ENCODE measurements around the gene GPR142.

Gene GPR142

DNA sequence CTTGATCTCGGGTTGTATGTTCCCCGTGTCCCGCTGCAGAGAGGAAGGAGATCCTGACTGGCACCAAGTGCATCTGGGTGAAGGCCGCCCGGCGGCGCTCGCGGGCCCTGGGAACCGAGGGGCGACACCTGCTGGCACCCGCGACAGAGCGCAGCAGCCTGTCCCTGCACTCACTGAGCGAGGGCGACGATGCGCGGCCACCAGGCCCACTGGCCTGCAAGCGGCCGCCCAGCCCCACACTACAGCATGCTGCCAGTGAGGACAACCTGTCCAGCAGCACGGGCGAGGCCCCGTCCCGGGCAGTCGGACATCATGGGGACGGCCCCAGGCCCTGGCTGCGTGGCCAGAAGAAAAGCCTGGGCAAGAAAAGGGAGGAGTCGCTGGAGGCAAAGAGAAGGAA is 13.2 kb upstream of the GPR142 start:
- TF ChIP-seq GATA2 (IDR thresholded peaks at IDR 0.05; ENCODE audit: low read depth, low read length) (no peak), GATA3 (IDR thresholded peaks at IDR 0.05; ENCODE audit: low read depth, low read length) (no peak)

DNA sequence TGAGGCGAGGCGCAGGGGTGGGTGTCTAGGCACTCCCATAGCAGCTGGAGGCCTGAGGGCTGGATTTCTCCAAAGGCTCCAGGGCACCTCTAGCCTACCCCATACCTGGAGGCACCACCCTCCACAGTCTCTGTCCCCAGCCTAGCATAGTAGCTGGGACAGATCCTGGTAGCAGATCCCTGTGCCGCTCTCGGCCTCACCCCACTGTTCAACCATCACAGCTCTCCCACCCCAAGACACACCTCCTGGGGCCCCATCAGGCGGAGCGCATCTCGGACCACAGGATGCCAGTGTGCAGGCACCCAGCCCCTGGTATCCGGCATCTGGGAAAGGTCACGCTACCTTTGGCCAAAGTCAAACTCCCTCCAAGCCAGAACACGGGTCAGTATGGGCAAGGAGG is 12.7 kb upstream of the GPR142 start:
- TF ChIP-seq GATA3 (IDR thresholded peaks at IDR 0.05; ENCODE audit: low read depth, low read length) (no peak), GATA2 (IDR thresholded peaks at IDR 0.05; ENCODE audit: low read depth, low read length) (no peak)

DNA sequence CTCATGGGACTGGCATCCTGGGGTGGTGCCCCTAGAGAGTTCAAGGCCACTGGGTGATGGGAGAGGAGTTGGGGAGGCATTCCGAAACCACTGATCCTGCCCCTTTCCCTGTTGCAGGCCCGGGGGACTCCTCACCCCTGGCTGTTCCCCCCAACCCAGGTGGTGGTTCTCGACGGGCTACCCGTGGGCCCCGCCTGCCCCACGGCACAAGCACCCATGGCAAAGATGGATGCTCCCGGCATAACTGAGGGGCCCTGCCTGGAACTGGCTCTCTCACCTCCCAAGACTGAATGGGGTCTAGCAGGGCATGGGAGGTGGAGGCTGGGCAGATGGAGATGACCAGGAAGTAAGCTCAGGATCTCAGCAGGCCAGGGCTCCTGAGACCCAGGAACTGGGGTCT is 12.2 kb upstream of the GPR142 start:
- TF ChIP-seq GATA3 (IDR thresholded peaks at IDR 0.05; ENCODE audit: low read depth, low read length) (no peak), GATA2 (IDR thresholded peaks at IDR 0.05; ENCODE audit: low read depth, low read length) (no peak)

GRCh38 chr17:74356646-74357465 is 10.4 kb upstream of the GPR142 start:
- TF ChIP-seq GATA2 (IDR thresholded peaks at IDR 0.05; ENCODE audit: low read depth, low read length) = no peak

DNA sequence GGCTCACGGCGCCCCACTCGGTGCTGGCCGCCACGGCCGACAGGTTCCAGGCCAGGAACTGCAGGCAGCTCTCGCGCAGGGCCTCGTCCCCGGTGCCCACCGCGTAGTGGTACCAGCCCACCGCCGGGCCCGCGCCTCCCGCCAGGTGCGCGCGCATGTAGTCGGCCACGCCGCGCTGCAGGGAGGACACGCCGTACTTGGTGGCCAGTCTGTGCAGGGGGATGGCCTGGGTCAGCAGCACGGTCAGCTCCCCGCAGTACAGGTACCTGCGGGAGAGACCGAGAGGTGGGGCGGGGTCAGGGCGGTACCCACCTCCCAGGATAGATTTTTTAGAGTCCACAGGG is 9.9 kb upstream of the GPR142 start:
- TF ChIP-seq GATA3 (IDR thresholded peaks at IDR 0.05; ENCODE audit: low read depth, low read length) = no peak
- no peak for TF ChIP-seq GATA2 (IDR thresholded peaks at IDR 0.05; ENCODE audit: low read depth, low read length)

GRCh38 chr17:74358697-74359096 is 8.6 kb upstream of the GPR142 start:
- no peak for TF ChIP-seq GATA3 (IDR thresholded peaks at IDR 0.05; ENCODE audit: low read depth, low read length)
- no peak for TF ChIP-seq GATA2 (IDR thresholded peaks at IDR 0.05; ENCODE audit: low read depth, low read length)

- TF ChIP-seq GATA3 (IDR thresholded peaks at IDR 0.05; ENCODE audit: low read depth, low read length) = no peak
- TF ChIP-seq GATA2 (IDR thresholded peaks at IDR 0.05; ENCODE audit: low read depth, low read length) = no peak
Measured at GRCh38 chr17:74359916-74360315, 7.4 kb upstream of the GPR142 start.

GRCh38 chr17:74360899-74361229 is 6.4 kb upstream of the GPR142 start:
- TF ChIP-seq GATA3 (IDR thresholded peaks at IDR 0.05; ENCODE audit: low read depth, low read length) (no peak), GATA2 (IDR thresholded peaks at IDR 0.05; ENCODE audit: low read depth, low read length) (no peak)

DNA sequence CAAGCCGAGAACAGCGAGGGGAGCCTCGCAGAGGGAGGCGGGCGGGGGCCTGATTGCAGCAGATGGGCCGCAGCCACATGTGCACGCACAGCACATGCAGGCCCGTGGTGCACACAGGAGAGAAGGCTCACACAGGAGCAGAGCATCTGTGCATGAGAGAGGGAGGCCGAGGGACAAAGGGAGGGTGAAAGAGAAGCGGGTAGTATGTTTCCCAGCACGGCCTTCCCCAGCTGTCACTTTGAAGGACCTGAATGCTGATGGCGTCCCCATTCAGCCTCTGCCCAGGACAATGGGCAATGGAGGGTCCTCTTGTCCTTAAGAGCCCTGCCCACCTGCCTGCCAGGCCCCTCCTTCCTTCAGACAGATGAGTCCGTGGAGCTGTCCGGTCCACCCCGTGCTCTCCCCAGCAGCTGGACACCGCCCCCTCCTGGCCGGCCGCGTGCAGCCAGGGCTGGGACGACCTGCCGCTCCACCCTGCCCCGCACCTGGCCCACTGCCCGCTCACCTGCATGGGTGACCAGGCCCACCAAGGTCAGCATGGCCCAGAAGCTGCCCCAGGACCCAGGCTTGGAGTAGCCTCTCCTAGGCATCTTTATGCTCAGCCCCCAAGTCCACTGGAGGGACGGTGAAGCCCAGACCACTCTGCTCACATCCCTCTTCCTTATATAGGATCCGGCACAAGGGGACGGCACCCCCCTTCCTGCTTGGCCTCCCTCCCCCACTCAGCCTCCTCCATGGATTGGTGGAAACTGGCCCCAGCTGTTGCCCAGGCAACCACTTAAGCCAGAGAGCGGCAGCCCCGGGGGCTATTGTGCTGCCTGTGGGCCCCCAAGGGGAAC is 5.9 kb upstream of the GPR142 start, which contains the start of gene BTBD17:
Gene BTBD17 (minus strand): TSS at position 639 of the 839 bp plus-strand sequence. CDS start 49 bp downstream, at position 590.
- TF ChIP-seq GATA3 (IDR thresholded peaks at IDR 0.05; ENCODE audit: low read depth, low read length) (no peak), GATA2 (IDR thresholded peaks at IDR 0.05; ENCODE audit: low read depth, low read length) (no peak)

GRCh38 chr17:74362069-74362405 is 5.3 kb upstream of the GPR142 start:
- TF ChIP-seq GATA2 (IDR thresholded peaks at IDR 0.05; ENCODE audit: low read depth, low read length) (no peak), GATA3 (IDR thresholded peaks at IDR 0.05; ENCODE audit: low read depth, low read length) (no peak)

DNA sequence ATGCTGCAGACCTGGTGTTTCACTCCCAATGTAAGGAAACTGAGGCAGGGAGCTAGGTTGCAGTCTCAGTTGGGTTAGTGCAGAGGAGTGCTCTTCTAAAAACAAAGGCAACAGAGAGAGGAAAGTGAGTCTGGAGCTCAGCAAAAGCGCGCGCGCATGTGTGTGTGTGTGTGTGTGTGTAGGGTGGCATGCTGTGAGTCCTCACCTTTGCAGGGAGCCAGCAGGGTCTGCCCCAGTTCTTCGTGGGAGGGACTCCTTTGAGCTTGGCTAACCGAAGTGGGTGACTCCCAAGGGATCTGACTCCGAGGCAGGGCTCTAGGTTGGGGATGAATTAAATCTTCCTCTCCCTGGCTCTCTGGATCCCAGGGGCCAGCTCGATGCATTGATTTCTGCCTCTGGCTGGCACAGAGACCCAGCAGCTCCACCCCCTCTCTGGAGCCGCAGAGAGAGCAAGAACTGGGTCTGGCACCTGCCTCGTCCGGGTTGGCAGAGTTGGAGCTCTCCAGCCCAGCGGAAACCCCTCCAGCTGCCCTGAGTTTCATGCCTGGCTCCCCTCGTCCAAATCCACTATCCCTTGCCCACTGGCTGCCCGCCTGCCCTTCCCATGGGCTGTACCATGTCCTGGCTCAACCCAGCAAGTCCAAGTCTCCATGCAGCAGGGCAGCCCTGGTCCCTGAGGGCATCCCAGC is 4.4 kb upstream of the GPR142 start:
- TF ChIP-seq GATA3 (IDR thresholded peaks at IDR 0.05; ENCODE audit: low read depth, low read length) = no peak
- no peak for TF ChIP-seq GATA2 (IDR thresholded peaks at IDR 0.05; ENCODE audit: low read depth, low read length)

- TF ChIP-seq GATA3 (IDR thresholded peaks at IDR 0.05; ENCODE audit: low read depth, low read length) (no peak), GATA2 (IDR thresholded peaks at IDR 0.05; ENCODE audit: low read depth, low read length) (no peak)
Measured at GRCh38 chr17:74368341-74369081, 1.2 kb downstream of the GPR142 start.

DNA sequence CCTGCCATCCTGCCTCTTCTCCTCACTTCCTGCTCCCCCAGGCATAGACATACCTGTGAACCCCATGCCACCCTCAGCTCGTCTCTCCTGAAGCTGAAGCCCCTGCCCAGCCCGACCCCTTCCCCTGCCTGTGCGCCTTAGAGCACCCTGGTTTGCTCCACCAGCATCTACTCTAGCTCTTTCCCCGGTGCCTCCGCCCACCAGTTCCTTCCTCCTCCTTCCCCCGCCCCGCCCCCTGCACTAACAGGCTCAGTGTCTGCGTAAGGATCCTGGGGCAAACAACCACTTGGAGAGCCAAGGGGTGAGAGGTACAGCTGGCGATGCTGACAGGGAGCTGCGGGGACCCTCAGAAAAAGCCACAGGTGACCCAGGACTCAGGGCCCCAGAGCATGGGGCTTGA is 1.9 kb downstream of the GPR142 start:
- TF ChIP-seq GATA3 (IDR thresholded peaks at IDR 0.05; ENCODE audit: low read depth, low read length) = no peak
- TF ChIP-seq GATA2 (IDR thresholded peaks at IDR 0.05; ENCODE audit: low read depth, low read length) = no peak
